K562 (cell line): ENCODE data around the gene TIGD1. TPM values are rescaled to one million over a fixed set of nuclear protein-coding genes. Genes with fewer than 3 reads are reported as not detected.

Experiments
- ATAC-seq: fragments of 200-7000 bp; cut with Tn5 transposase; 3 replicates; pipeline ENCODE4 v1.9.1; 2020; ENCODE audit warnings: moderate library complexity
- BruUV-seq: library from RNA; stranded (reverse); fragments of 400-500 nt; replicated peaks from 2 replicates; lab custom pipeline; 2021; lab: Mats Ljungman, UMichigan
- CTCF ChIA-PET: fragments of 300-600 bp; formaldehyde crosslinking; extraction: SDS; loops from one replicate; lab custom pipeline; 2021; ENCODE audit warnings: low intra/inter-chr PET ratio; lab: Yijun Ruan, JAX
- POLR2A ChIA-PET: fragments of 300-600, 350-650 bp; sonication (Branson Sonifier 250); formaldehyde crosslinking; extraction: SDS; loops from one replicate; lab custom pipeline; 2021; ENCODE audit warnings: antibody characterized with exemption, inconsistent platforms; lab: Yijun Ruan, JAX
- DNase-seq, 4 experiments: peaks; one replicate each; pipeline versions ENCODE4 v3.0.0 to v3.0.0-alpha.2; 2011 to 2018; ENCODE audit warnings: low spot score in 3 of 4, mixed read lengths in 3 of 4; ENCODE audit errors: extremely low read depth in 1 of 4
- FAIRE-seq: peaks from 2 replicates; lab custom pipeline; 2011; peaks lifted over from hg19 to GRCh38; lab: Jason Lieb, UNC
- H2AFZ ChIP-seq: 2 replicates; pipeline ENCODE4 v1.6.0; 2011; ENCODE audit warnings: low read depth, low read length, control low read depth, inconsistent platforms
- H3K27ac ChIP-seq: fragments of 200-600 bp; 3 replicates; pipeline ENCODE4 v1.8.0; 2011; ENCODE audit warnings: low read depth, mild to moderate bottlenecking, control low read depth, inconsistent platforms, low read length, moderate library complexity, mixed read lengths; ENCODE audit errors: extremely low read depth
- H3K27me3 ChIP-seq, 2 experiments: fragments of 300-600 bp in 1 of 2; 2 replicates in 1 of 2; 3 replicates in 1 of 2; pipeline versions ENCODE4 v1.6.0 to v1.8.0; 2011; ENCODE audit warnings: inconsistent platforms in 2 of 2, low read length in 2 of 2, mild to moderate bottlenecking in 1 of 2, mixed read lengths in 1 of 2, moderate library complexity in 1 of 2; ENCODE audit not compliant: control insufficient read depth in 2 of 2, insufficient read depth in 2 of 2
- H3K36me3 ChIP-seq: fragments of 300-600 bp; 3 replicates; pipeline ENCODE4 v1.8.0; 2011; ENCODE audit warnings: mild to moderate bottlenecking, low read length, inconsistent platforms; ENCODE audit not compliant: control insufficient read depth, insufficient read depth
- H3K4me1 ChIP-seq, 2 experiments: fragments of 200-600 bp in 1 of 2; replicated peaks in 1 of 2; 2 replicates in 1 of 2; 3 replicates in 1 of 2; pipeline versions ENCODE4 v1.5.1 to v1.8.0; 2011; ENCODE audit warnings: inconsistent platforms in 2 of 2, low read length in 2 of 2, mild to moderate bottlenecking in 1 of 2, mixed read lengths in 1 of 2, moderate library complexity in 1 of 2; ENCODE audit not compliant: control insufficient read depth in 2 of 2, insufficient read depth in 2 of 2
- H3K4me2 ChIP-seq: 2 replicates; pipeline ENCODE4 v1.6.1; 2011; ENCODE audit warnings: low read length, control low read depth, inconsistent platforms, mixed read lengths; ENCODE audit not compliant: insufficient read depth
- H3K4me3 ChIP-seq: fragments of 200-600 bp; sonication (generic), shearing (Covaris generic); 2 replicates; pipeline ENCODE4 v1.5.1; 2016; ENCODE audit warnings: control low read depth, inconsistent platforms
- H3K79me2 ChIP-seq: fragments of 200-600 bp; 3 replicates; pipeline ENCODE4 v1.8.0; 2011; ENCODE audit warnings: low read length, inconsistent platforms; ENCODE audit not compliant: control insufficient read depth, insufficient read depth
- H3K9ac ChIP-seq, 2 experiments: 2 replicates each; pipeline versions ENCODE4 v1.6.0 to v1.6.1; 2011; ENCODE audit warnings: low read depth in 2 of 2, low read length in 2 of 2, control low read depth in 1 of 2, inconsistent platforms in 1 of 2, mild to moderate bottlenecking in 1 of 2, mixed read lengths in 1 of 2; ENCODE audit not compliant: insufficient read depth in 1 of 2
- H3K9me1 ChIP-seq: one replicate; pipeline ENCODE4 v1.6.0; 2011; ENCODE audit warnings: inconsistent platforms, mild to moderate bottlenecking, low read length, moderate library complexity; ENCODE audit not compliant: control insufficient read depth, insufficient read depth
- H3K9me3 ChIP-seq: replicated peaks from 2 replicates; pipeline ENCODE4 v1.5.1; 2011; ENCODE audit warnings: low read depth, low read length, inconsistent platforms; ENCODE audit not compliant: control insufficient read depth, insufficient read depth
- H4K20me1 ChIP-seq: replicated peaks from 2 replicates; pipeline ENCODE4 v1.6.1; 2011; ENCODE audit warnings: low read length, inconsistent platforms, mixed read lengths; ENCODE audit not compliant: control insufficient read depth, insufficient read depth
- HIVEP1 ChIP-seq: fragments of 250-450 bp; sonication (Bioruptor Pico); IDR thresholded peaks from 2 replicates; pipeline ENCODE4 v1.4.0; 2020; ENCODE audit warnings: mild to moderate bottlenecking
- ILF3 ChIP-seq: fragments of 450-650 bp; IDR thresholded peaks from 2 replicates; pipeline ENCODE4 v1.6.1; 2018; ENCODE audit warnings: antibody characterized with exemption, mild to moderate bottlenecking, moderate library complexity, borderline replicate concordance
- SMAD3 ChIP-seq: fragments of 450-650 bp; formaldehyde crosslinking; conservative IDR thresholded peaks from 2 replicates; pipeline ENCODE4 v1.4.0; 2020; ENCODE audit warnings: mild to moderate bottlenecking
- SP2 ChIP-seq: IDR thresholded peaks from 2 replicates; pipeline ENCODE4 v1.6.1; 2011; ENCODE audit warnings: mild to moderate bottlenecking, low read depth, low read length, moderate library complexity; ENCODE audit not compliant: poor library complexity, severe bottlenecking; ENCODE audit errors: extremely low read depth
- SRSF9 ChIP-seq: fragments of 200-400 bp; formaldehyde crosslinking; IDR thresholded peaks from 2 replicates; pipeline ENCODE4 v1.6.1; 2017; ENCODE audit warnings: low read depth, low read length, borderline replicate concordance
- TFE3 ChIP-seq: fragments of 450-650 bp; formaldehyde crosslinking; IDR thresholded peaks from 2 replicates; pipeline ENCODE4 v1.4.0; 2020; ENCODE audit warnings: mild to moderate bottlenecking, mixed read lengths
- USF1 ChIP-seq: sonication (generic); formaldehyde crosslinking; IDR thresholded peaks from 2 replicates; pipeline ENCODE4 v1.9.0; 2022; ENCODE audit warnings: mild to moderate bottlenecking, missing genetic modification reagents
- ZNF277 ChIP-seq: fragments of 250-450 bp; sonication (Bioruptor Pico); IDR thresholded peaks from 2 replicates; pipeline ENCODE4 v1.8.0; 2022; ENCODE audit warnings: inconsistent platforms, mild to moderate bottlenecking, moderate library complexity, borderline replicate concordance
- ZNF408 ChIP-seq: fragments of 250-450 bp; sonication (Bioruptor Pico); IDR thresholded peaks from 2 replicates; pipeline ENCODE4 v1.4.0; 2020; ENCODE audit warnings: low read depth, mild to moderate bottlenecking, moderate library complexity
- WGBS: fragments of 100-300 bp; shearing (Covaris generic); methylation state at CpG from one replicate; pipeline ENCODE4 v1.1.6; 2016; ENCODE audit warnings: low coverage, mixed read lengths; ENCODE audit not compliant: insufficient coverage; ENCODE audit errors: missing lambda C conversion rate; 5-methylcytosine and 5-hydroxymethylcytosine counted together
- in situ Hi-C: fragments of 300-500 bp; cut with MboI; formaldehyde crosslinking; loops from 4 replicates; pipeline ENCODE4 v1.15.0; 2018; ENCODE audit warnings: inconsistent platforms, mixed read lengths
- intact Hi-C: fragments of 100-400 bp; cut with micrococcal nuclease; formaldehyde crosslinking; loops from 2 replicates; pipeline ENCODE4 v1.14.2; 2022
- polyA plus RNA-seq, 8 experiments: library from polyadenylated mRNA; depleted of rRNA in 4 of 8; stranded (reverse) in 5 of 8; unstranded in 3 of 8; fragments of >200 nt; fragmentation: Nextera tagmentation in 2 of 8; fragmentation: Illumina TruSeq in 1 of 8; extraction: Ambion mirVana in 2 of 8; extraction: Trizol in 1 of 8; gene quantifications; 2 replicates each; pipeline versions ENCODE4 v1.2.1 to v1.2.3, GENCODE V29; 2011 to 2014; ENCODE audit warnings: inconsistent platforms in 1 of 8, missing spikeins in 1 of 8
- total RNA-seq, 7 experiments: library from RNA; depleted of rRNA in 6 of 7; stranded (reverse); fragments of >200 nt in 6 of 7; fragmentation: Illumina TruSeq in 2 of 7; extraction: Trizol in 2 of 7; gene quantifications; 2 replicates each; pipeline versions ENCODE4 v1.2.1 to v1.2.3, GENCODE V29; 2011 to 2021; ENCODE audit warnings: low replicate concordance in 1 of 7
- TF ChIP-seq, protein P1 (sequence below), 2 experiments: fragments of 200-800 bp in 1 of 2; sonication (Bioruptor generic) in 1 of 2; sonication (generic) in 1 of 2; formaldehyde crosslinking in 1 of 2; IDR thresholded peaks in 1 of 2; conservative IDR thresholded peaks in 1 of 2; 2 replicates each; pipeline versions ENCODE4 v1.5.0 to v1.6.1; 2016 to 2020; ENCODE audit warnings: missing compliant biosample characterization in 1 of 2, missing genetic modification characterization in 1 of 2, missing genetic modification reagents in 1 of 2

Gene TIGD1
- total and polyA plus RNA-seq, 9 of the 15 experiments (the other 6 are each of a cell fraction or from before 2014, with no cell fraction given): 2.0 to 10.1 (median 6.6) TPM

GRCh38 chr2:232584238-232584637, 33.9 kb upstream of the TIGD1 start:
- POLR2A ChIA-PET: interaction anchor here (0.6 to 0.8 kb wide), 2 partner anchors 17 to 22 kb away, joined by 3 read pairs; no protein-coding TSS in a partner anchor
- Histone ChIP-seq H3K4me2 (no peak overlapping the region), H3K4me3 (no peak overlapping the region), H3K4me1 (no peaks in the 10 kb centered on the region), H3K36me3 (0 out of 3 replicates have a peak, but pooled peaks cover 3% of the 10 kb centered on the region)
- CTCF ChIA-PET: no interaction called here
- BruUV-seq: no TSS peak
- no peak for TF ChIP-seq USF1 (CRISPR knock-in tag)
- no peak for TF ChIP-seq ZNF277
- TF ChIP-seq ILF3: no peak
- TF ChIP-seq ZNF408 (CRISPR knock-in tag): no peak
- TF ChIP-seq, protein P1, sequence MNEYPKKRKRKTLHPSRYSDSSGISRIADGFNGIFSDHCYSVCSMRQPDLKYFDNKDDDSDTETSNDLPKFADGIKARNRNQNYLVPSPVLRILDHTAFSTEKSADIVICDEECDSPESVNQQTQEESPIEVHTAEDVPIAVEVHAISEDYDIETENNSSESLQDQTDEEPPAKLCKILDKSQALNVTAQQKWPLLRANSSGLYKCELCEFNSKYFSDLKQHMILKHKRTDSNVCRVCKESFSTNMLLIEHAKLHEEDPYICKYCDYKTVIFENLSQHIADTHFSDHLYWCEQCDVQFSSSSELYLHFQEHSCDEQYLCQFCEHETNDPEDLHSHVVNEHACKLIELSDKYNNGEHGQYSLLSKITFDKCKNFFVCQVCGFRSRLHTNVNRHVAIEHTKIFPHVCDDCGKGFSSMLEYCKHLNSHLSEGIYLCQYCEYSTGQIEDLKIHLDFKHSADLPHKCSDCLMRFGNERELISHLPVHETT (CRISPR knock-in tag; conservative IDR thresholded peaks at IDR 0.05 in 1 of 2, IDR thresholded peaks at IDR 0.05 in 1 of 2): no peak
- no peak for TF ChIP-seq SMAD3 (CRISPR knock-in tag)
- TF ChIP-seq HIVEP1 (CRISPR knock-in tag): no peak
- TF ChIP-seq SRSF9: no peak
- TF ChIP-seq TFE3: no peak
- TF ChIP-seq SP2: no peak
- TF ChIP-seq, all 486 proteins: peak for 0
- DNase-seq: no peak
- H3K9me3 ChIP-seq: no peaks in the 10 kb centered on the region
- intact Hi-C loops: no loop called here
- no peaks in the 10 kb centered on the region for H4K20me1 ChIP-seq
- FAIRE-seq: no peak
- ATAC-seq: no peak
- no peak overlapping the region for H2AFZ ChIP-seq
- in situ Hi-C loops: no loop called here
- no peaks in the 10 kb centered on the region for H3K79me2 ChIP-seq
- H3K27me3 ChIP-seq: no peaks in the 10 kb centered on the region
- H3K9me1 ChIP-seq: no peaks in the 10 kb centered on the region
- no peak overlapping the region for H3K9ac ChIP-seq
- H3K27ac ChIP-seq: no peak overlapping the region
- WGBS: 60% methylated on average over 5 of the region's 6 CpGs
